Superior temporal gyrus (tissue), 1 donor: ENCODE results near the gene TTC17.
"Not testable (repeated sequence)": the region's sequence is repeated elsewhere in the genome, so short reads cannot be mapped to it uniquely, and the experiment has no call there.

ENCODE experiments used
- DNase-seq: peaks from one replicate; pipeline ENCODE4 v3.0.0-alpha.2; 2016; ENCODE audit errors: extremely low spot score

TTC17 gene

DNA sequence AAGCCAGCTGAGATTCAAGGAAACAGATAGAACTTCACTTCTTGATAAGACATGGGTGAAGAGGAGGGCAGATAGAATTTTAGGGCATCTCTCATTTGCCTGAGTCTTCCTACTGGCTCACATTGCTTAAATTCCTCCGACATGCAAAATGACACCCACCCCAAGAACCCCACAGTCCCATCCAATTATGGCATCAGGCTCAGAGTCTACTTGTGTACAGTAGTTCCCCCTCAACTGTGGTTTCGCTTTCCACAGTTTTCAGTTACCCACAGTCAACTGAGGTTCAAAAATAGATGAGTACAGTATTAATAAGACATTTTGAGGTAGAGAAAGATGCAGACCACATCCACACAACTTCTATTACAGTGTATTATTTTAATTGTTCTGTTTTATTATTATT lies 99.8 kb downstream of the TTC17 start:
- DNase-seq: no peak

GRCh38 chr11:43459246-43459645 lies 100.5 kb downstream of the TTC17 start:
- DNase-seq: peak; percentile 13

DNA sequence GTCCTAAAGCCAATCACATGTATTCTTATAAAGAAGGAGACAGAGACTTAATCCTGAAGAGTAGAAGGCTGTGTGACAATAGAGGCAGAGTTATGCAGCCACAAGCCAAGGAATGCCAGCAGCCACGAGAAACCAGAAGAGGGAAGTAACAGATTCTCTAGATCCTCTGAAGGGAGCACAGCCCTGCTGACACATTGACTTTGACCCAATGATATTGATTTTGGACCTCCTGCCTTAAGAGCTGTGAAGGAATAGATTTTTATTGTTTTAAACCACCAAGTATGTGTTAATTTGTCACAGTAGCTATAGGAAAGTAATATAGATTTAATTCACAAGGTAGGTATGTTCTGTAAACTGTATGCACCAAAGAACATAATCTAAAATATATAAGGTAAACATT lies 103.6 kb downstream of the TTC17 start:
- no peak for DNase-seq

GRCh38 chr11:43467958-43468357 lies 109.2 kb downstream of the TTC17 start:
- DNase-seq: no peak

DNA sequence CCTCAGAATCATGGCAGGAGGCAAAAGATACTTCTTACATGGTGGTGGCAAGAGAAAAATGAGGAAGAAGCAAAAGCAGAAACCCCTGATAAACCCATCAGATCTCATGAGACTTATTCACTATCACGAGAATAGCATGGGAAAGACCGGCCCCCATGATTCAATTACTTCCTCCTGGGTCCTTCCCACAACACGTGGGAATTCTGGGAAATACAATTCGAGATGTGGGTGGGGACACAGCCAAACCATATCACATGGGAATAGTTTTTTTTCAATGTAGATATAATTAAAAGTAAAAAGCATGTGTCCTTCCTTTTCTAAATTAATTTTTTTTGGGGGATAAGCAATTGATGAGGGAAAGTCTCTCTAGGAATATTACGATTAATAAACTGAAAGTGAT lies 118.8 kb downstream of the TTC17 start:
- not testable (repeated sequence) for DNase-seq

DNA sequence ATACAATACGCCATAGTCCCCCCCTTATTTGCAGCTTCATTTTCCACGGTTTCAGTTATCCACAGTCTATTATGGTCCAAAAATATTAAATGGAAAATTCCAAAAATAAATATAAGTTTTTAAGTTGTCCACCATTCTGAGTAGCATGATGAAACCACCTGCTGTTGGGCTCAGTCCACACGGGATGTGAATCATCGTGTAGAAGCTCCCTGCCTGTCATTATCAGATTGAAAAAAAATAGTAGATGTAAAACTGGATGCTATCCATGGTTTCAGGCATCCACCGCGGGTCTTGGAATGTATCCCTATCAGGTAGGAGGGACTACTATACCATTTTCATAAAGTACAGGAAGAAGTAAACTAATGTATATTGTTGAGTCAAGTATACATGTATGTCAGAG lies 127.4 kb downstream of the TTC17 start:
- DNase-seq: no peak

DNA sequence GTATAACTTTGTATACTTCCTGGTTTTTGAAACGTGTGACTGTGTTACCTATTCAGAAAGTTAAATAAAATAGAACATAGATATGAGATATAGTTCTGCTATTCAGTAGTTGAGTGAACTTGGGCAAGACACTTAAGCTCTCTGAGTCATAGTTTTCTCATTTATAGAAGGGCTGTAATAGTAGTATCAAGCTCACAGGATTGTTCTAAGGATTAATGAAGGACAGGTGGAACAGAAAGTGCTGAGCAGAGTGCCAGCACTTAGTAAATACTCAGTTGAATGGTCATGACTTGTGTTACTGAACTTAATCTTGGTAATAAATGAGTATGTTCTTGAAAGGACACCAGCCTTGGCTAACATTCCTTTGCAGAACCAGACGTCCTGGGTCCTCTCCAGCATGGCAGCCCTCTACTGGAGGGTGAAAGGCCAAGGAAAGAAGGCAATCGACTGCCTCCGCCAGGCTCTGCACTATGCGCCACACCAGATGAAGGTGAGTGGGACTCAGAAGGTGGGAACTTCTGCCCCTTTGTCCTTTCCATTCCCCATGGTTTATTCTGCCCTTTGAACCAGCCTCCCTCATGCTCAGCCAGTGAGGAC lies 131.2 kb downstream of the TTC17 start:
- DNase-seq: no peak

DNA sequence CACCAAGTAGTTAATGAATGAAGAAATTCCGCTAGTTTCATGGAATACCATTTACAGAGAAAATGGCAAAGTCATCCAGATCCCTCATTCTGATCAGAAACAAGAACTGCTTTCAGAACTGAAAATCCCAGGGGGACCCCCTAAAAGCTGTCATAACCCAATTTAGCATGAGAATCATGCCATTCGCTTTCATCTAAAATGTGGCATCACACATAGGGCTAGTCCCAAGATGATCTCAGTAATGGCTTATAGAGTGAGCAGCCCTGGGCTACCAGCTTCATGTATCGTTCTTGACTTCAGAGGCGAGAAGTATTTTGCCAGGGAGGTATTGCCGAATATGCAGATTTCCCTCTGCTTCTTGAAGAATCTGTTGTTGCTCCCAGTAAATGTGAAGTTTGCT lies 134.0 kb downstream of the TTC17 start:
- DNase-seq: no peak

DNA sequence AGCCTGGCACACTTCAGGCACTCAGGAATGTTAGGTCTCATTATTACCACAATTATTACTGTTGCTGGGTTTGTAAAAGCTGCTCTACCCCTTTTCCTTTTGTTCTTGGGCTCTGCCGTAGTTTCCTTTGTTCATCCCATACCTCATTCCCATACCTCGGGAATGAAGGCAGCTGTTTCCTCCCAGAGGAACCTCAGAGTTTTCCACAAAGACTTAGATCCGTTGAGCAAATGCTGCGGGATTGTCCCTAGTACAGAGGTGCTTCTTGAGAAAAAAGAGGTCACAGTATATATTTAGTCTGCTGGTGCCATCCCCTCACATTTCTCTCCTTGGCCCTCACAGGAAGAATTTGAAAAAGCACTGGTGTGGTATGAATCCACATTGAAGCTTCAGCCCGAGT lies 134.7 kb downstream of the TTC17 start:
- no peak for DNase-seq

DNA sequence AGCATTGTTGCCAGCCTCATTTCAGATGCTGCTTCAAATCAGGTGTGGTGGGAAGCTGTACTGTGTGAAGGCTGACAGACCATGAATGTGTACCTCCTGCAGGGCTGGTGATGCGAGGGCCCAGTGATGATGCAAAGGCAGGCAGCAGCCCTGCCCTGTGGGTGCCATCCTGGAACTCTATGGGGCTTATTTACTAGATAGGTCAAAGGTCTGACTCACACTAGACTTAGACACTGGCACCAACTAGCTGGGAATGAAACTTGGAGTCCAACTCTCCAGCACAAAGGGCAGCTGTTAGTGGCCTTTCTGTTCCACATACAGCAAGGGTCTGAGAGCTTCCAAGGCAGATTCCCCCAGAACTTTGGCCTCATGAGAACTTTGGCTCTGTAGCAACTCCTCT lies 138.4 kb downstream of the TTC17 start:
- DNase-seq: no peak

DNA sequence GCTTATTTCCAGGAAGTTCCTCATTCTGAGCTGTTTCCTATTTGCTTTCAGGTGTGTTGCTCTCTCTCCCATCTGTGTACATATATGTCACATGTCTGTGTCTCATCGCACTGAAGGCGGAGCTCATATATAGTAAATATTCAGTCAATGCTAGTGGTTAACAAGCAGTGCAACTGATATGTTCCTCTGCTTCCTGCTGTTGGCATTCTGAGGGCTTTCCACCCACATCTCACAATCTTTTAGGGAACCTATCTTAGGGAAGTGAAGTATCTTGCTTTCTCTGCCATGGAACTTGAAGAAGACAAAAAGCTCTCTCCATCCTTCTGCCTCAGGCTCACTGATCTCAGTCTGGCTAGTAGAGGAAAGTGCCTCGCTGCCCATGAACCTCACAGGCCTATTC lies 139.8 kb downstream of the TTC17 start:
- no peak for DNase-seq

DNA sequence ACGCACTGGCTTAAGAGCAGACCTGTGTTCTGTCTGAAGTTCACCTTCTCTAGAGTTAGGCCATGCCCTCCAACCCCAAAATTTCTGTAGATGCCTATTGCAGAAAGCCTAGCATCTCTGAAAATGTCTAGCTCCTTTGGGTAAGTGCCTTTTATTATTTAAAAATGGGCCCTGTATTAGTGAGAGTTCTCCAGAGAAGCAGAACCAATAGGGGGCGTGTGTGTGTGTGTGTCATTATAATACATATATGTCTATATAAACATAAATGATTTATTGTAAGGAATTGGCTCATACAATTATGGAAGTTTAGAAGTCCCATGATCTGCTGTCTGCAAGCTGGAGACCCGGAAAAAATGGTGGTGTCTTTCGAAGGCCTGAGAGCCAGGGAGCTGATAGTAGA lies 144.7 kb downstream of the TTC17 start:
- no peak for DNase-seq

DNA sequence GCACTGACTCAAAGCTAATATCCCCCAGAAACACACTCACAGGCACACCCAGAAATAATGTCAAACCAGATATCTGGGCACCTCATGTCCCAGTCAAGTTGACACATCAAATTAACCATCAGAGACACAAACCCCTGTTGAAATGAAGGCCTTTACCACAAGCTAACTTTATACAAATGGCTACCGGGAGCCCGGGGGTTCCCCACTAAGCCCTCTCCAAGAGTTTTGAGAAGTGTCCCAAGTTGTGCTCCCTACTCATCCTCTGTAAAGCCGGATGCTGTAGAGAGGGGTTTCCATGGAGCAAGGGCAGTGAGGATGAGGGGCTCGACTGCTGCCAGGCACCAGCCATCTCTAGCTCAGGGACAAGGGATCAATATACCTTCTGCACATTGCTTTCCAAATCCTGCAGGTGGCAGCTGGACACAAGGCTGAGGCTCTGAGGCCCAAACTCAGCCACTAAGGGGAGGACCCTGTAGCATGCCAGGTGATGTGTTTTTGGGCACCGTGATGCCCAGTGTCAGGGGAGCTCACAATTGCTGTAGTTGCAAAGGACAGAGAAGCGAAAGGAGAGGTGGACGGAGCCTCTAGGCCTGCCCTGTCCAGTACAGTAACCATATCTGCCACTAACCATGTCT lies 145.7 kb downstream of the TTC17 start:
- DNase-seq: no peak

DNA sequence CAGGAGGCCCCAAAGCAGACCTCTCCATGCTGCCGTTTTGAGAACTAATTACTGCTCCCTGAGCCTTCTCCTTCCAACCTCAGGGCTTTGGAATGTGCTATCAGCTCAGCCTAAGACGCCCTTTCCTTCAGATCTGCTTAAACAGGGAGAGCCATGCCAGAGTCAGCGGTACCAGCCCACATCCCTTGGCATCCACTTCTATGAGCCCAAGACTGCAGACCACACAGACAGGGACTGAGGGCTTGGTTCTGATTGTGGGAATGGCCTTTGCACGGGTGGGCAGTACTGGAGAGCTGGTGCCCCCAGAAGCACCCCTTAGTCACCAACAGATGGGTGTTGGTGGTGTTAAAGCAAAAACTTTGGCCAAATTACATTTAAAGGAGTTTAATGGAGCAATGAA lies 146.5 kb downstream of the TTC17 start:
- DNase-seq: no peak

- no peak for DNase-seq
These were observed 148.5 kb downstream of the TTC17 start for GRCh38 chr11:43507171-43507570.

DNA sequence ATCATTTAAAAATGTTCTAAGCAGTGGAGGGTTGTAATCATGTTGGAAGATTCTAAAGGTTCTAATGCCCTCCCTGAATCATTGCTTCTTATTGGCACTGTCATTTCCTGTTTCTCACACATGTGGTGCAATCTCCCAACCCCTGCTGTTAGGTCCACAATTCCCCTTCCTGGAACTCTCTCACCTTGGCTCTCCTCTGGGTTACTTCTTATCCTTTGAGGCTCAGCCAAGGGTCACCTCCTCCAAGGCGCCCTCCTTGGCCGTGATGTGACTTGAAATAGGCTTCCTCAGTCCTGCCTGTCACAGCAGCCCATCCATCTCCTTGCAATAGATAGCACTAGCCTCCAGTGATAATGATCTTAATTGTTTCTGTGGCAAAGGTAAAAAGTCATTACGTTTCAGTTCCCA lies 149.8 kb downstream of the TTC17 start:
- DNase-seq: no peak

GRCh38 chr11:43511959-43512358 lies 153.2 kb downstream of the TTC17 start:
- DNase-seq: no peak

- no peak for DNase-seq
These were observed 156.4 kb downstream of the TTC17 start for GRCh38 chr11:43515090-43515489.

DNA sequence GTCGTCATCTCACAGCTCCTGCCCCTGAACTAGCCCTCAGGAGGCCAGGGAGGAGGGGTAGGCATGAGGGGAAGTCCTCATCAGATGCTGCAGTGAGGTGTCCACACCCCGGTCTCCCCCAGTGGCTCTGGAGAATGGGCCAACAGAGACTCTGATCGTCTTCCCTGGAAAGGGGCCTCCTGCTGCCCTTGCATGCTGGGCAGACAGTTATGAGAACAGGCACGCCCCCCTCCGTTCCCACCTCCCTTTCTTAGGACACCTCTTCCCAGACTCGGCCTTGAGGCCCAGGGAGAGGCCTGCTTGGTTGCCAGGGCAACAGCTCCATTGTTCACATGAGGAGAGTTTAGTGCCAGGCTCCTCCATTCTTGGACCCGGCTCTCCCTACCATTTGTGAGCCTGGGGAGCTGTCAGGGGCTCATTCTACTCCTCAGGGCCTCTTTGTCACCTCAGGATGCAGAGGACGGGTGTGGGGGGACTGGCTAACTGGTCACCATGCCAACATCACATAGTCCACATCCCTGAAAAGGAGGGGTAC lies 157.7 kb downstream of the TTC17 start:
- DNase-seq: no peak

DNA sequence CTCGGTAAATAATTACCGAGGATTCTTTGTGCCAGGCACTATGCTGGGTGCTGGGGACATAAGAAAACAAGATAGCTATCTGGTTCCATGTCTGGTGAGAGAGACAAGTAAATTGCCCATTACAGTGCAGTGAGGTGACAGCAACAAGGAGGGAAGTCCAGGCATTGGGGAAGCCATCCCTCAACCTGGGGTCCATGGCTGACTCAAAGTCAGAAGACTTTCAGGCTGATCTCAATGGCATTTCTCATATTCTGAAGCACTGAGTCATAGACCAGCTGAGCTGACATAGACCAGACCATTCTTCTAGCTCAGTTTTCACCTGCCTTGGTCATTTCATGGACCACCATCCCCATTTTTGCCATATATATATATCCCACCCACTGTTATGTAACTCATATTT lies 158.8 kb downstream of the TTC17 start:
- DNase-seq: no peak

DNA sequence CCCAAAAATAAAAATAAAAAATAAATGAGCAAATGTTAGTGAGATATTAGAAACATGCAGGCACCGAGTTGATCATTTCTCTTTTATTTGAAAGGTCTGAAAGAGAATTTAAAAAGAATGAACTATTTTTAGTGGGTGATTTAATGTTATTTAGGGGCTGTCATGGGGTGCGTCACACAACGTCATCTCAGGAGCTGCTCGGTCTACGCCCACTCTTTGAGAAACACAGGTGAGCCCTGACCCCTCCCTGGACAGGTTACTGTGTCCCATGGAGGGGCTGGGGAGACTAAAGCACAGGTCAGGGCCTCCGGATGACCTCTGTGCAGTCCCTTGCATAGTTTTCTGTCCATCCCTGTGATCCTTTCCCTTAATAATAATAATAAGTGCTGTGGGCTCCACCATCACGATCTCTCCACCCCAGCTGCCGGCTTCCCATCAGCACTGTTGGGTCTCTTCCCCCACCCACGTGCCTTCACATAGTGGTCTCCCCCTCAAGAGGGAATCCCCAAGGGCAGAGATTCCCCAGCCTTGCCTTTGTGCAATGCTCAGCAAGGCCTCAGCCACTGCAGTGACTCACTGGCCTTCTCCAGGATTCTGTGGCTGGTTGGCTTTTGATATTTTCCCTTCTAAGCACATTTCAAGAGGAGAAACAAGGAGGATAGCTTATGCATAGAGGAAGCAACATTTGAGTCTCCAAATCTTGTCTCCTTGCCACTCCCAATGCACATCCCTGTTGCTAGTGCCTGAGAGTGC lies 159.9 kb downstream of the TTC17 start:
- no peak for DNase-seq

- no peak for DNase-seq
These were observed 162.8 kb downstream of the TTC17 start for GRCh38 chr11:43521471-43521870.

DNA sequence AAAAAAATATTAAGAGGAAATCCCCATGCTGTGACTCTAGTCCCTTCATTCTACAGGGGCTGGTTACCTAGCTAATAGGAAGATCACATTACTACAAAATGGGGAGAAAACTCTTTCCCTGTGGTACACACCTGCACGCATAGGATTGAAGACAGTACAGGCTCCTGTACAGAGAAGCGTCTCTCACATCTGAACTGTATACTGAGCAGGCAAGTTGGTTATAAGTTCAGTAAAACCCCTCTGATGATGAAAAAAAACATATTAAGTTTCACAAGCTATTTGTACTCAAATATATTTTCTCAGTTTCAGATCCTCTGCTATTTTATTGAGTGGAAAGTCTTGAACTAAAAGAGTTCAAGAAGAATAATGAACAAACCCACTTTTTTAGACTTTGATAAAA lies 164.9 kb downstream of the TTC17 start:
- DNase-seq: no peak
